Tibial nerve (tissue), 4 donors: Measurements from ENCODE around the gene DOCK1. TPM values are rescaled to one million over a fixed set of nuclear protein-coding genes. Genes with fewer than 3 reads are reported as not detected.

Experiments
- DNase-seq, 2 donors: peaks; one replicate each; pipeline ENCODE4 v3.0.0-alpha.2; 2019; ENCODE audit warnings: low spot score in 2 of 2
- H3K27ac ChIP-seq, 4 donors: fragments of 200-600 bp; sonication (generic) in 3 of 4; one replicate each; pipeline ENCODE4 v1.5.1; 2017 to 2019; ENCODE audit warnings: mild to moderate bottlenecking in 1 of 4
- H3K27me3 ChIP-seq, 2 donors: fragments of 200-600 bp; sonication (generic) in 1 of 2; one replicate each; pipeline versions ENCODE4 v1.5.1 to v1.6.0; 2017 to 2019
- H3K36me3 ChIP-seq, 3 donors: fragments of 200-600 bp; sonication (generic); one replicate each; pipeline ENCODE4 v1.5.1; 2018 to 2019
- H3K4me1 ChIP-seq, 4 donors: fragments of 200-600 bp; sonication (generic) in 3 of 4; one replicate each; pipeline ENCODE4 v1.5.1; 2017 to 2019
- H3K4me3 ChIP-seq, 4 donors: fragments of 200-600 bp; sonication (generic) in 3 of 4; one replicate each; pipeline ENCODE4 v1.5.1; 2017 to 2019; ENCODE audit warnings: mild to moderate bottlenecking in 1 of 4, moderate library complexity in 1 of 4
- H3K9me3 ChIP-seq, 4 donors: fragments of 200-600 bp; sonication (generic) in 3 of 4; one replicate each; pipeline ENCODE4 v1.5.1; 2017 to 2019
- CTCF ChIP-seq, 5 experiments: fragments of 200-600 bp in 3 of 5; fragments of 450-650 bp in 2 of 5; sonication (generic) in 3 of 5; IDR thresholded peaks; one replicate each; pipeline ENCODE4 v1.5.1; 2016 to 2019; ENCODE audit warnings: antibody characterized with exemption in 5 of 5, mild to moderate bottlenecking in 3 of 5, moderate library complexity in 2 of 5
- EP300 ChIP-seq, 2 donors: sonication (generic); formaldehyde crosslinking; IDR thresholded peaks; one replicate each; pipeline ENCODE4 v1.6.1; 2017; ENCODE audit warnings: antibody characterized with exemption in 2 of 2, mild to moderate bottlenecking in 1 of 2
- POLR2A ChIP-seq, 2 donors: fragments of 450-650 bp; IDR thresholded peaks; one replicate each; pipeline ENCODE4 v1.6.1; 2017; ENCODE audit warnings: antibody characterized with exemption in 2 of 2, mild to moderate bottlenecking in 2 of 2, moderate library complexity in 2 of 2
- whole genome bisulfite sequencing, 2 donors: methylation state at CpG; one replicate each; pipeline ENCODE4 v1.1.5; 2018; 5-methylcytosine and 5-hydroxymethylcytosine counted together
- total RNA-seq, 4 donors: library from RNA; depleted of rRNA; stranded (reverse); fragments of >200 nt; gene quantifications; one replicate each; pipeline ENCODE4 v1.1.0, GENCODE V29; 2016

Gene DOCK1
- total RNA-seq, 4 donors from 2014 or later = 57.3 to 76.7 (median 63.7) TPM

DNA sequence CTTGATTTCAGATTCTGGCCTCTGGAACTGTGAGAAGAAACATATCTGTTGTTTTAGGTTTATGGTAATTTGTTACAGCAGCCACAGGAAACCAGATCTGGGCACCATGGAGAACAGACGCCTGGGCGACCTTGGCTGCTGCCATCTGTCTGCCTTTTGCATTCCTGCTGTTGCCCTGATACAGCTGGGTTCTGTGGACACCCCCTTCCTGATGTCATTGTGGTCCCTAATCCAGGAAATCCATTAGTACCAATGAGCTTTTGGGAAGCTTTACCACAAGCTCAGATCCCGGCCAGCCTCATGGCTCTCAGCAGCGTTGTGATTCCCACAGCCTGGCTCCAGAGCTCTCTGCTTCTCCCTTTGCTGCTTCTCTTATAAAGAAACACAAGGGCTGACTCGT, 469.7 kb downstream of the DOCK1 start:
- Histone ChIP-seq H3K4me3 (no peak overlapping the region), H3K4me1 (no peaks in the 10 kb centered on the region), H3K27ac (no peak overlapping the region), H3K27me3 (no peaks in the 10 kb centered on the region), H3K36me3 (peaks cover 0 to 44% (median 0%) of the 10 kb centered on the region in 3 donors), H3K9me3 (no peaks in the 10 kb centered on the region)
- TF ChIP-seq EP300 (IDR thresholded peaks at IDR 0.05) (no peak), POLR2A (IDR thresholded peaks at IDR 0.05) (no peak), CTCF (IDR thresholded peaks at IDR 0.05) (no peak)
- no peak for DNase-seq
- WGBS, 2 donors = 91 to 93% methylated on average over 5 of the region's 5 CpGs

DNA sequence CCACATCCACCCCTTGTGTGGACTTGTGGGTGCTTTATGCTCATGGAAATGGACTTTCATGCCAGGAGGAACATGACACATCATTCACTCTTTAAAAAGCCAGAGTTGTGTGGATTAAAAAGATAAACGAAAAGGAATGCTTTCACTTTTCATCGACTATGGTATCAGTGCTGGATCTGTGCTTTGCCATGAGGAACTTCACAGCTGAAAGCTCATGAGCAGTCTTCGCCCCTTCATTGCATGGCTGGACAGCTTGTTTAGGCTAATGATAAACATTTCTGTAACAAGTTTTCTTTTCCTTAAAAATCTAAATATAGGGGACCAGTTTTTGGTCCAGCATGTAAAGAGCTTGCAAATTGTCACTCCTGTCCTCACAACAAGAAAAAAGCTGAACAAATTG, 470.2 kb downstream of the DOCK1 start:
- Histone ChIP-seq H3K27me3 (no peaks in the 10 kb centered on the region), H3K9me3 (no peaks in the 10 kb centered on the region), H3K36me3 (peaks cover 0 to 44% (median 0%) of the 10 kb centered on the region in 3 donors), H3K4me3 (no peak overlapping the region), H3K27ac (no peak overlapping the region), H3K4me1 (no peaks in the 10 kb centered on the region)
- WGBS, 2 donors = 82 to 92% methylated on average over 3 of the region's 3 CpGs
- TF ChIP-seq EP300 (IDR thresholded peaks at IDR 0.05) = no peak
- no peak for TF ChIP-seq POLR2A (IDR thresholded peaks at IDR 0.05)
- no peak for TF ChIP-seq CTCF (IDR thresholded peaks at IDR 0.05)
- no peak for DNase-seq

GRCh38 chr10:127376071-127376470, 470.8 kb downstream of the DOCK1 start:
- Histone ChIP-seq H3K27me3 (no peaks in the 10 kb centered on the region), H3K27ac (no peak overlapping the region), H3K4me1 (no peaks in the 10 kb centered on the region), H3K36me3 (peaks cover 0 to 45% (median 0%) of the 10 kb centered on the region in 3 donors), H3K4me3 (no peak overlapping the region), H3K9me3 (no peaks in the 10 kb centered on the region)
- TF ChIP-seq EP300 (IDR thresholded peaks at IDR 0.05) (no peak), POLR2A (IDR thresholded peaks at IDR 0.05) (no peak), CTCF (IDR thresholded peaks at IDR 0.05) (no peak)
- DNase-seq = no peak
- WGBS, 2 donors = 83 to 86% methylated on average over 2 of the region's 2 CpGs

- no peaks in the 10 kb centered on the region for H3K4me1 ChIP-seq
- 90 to 91% methylated on average over 5 of the region's 5 CpGs for WGBS, 2 donors
- no peaks in the 10 kb centered on the region for H3K9me3 ChIP-seq
- no peak for TF ChIP-seq EP300 (IDR thresholded peaks at IDR 0.05)
- no peaks in the 10 kb centered on the region for H3K27me3 ChIP-seq
- no peak overlapping the region for H3K27ac ChIP-seq
- no peak overlapping the region for H3K4me3 ChIP-seq
- DNase-seq = no peak
- peaks cover 0 to 51% (median 0%) of the 10 kb centered on the region in 3 donors for H3K36me3 ChIP-seq
Observed at GRCh38 chr10:127378628-127379027, 473.4 kb downstream of the DOCK1 start.

DNA sequence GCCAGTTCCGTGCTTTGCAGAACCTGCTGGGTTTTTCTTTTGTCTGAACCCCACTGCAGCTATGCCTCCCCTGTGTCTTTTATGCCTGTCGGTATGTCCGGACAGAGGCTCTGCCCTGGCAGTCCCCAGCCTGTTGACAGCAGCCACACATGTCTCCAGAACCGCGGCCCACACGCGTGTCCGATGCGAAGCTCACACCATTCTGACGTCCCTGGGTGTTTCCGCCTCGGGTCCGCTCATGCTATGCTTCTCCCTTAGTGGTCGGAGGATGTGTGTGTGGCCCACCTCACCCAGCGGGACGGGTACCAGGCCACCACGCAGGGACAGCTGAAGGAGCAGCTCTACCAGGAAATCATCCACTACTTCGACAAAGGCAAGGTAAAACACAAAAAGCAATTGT, 479.3 kb downstream of the DOCK1 start:
- H3K27me3 ChIP-seq = no peaks in the 10 kb centered on the region
- H3K9me3 ChIP-seq = no peaks in the 10 kb centered on the region
- WGBS, 2 donors = 86 to 87% methylated on average over 18 of the region's 18 CpGs
- no peak overlapping the region for H3K4me3 ChIP-seq
- DNase-seq = no peak
- H3K4me1 ChIP-seq = peaks cover 0 to 6% (median 0%) of the 10 kb centered on the region in 4 donors
- peaks cover 0 to 67% (median 0%) of the 10 kb centered on the region in 3 donors for H3K36me3 ChIP-seq
- H3K27ac ChIP-seq = no peak overlapping the region
- TF ChIP-seq EP300 (IDR thresholded peaks at IDR 0.05) (no peak), POLR2A (IDR thresholded peaks at IDR 0.05) (no peak), CTCF (IDR thresholded peaks at IDR 0.05) (no peak)

GRCh38 chr10:127385066-127385465, 479.8 kb downstream of the DOCK1 start:
- TF ChIP-seq CTCF (IDR thresholded peaks at IDR 0.05) (no peak), EP300 (IDR thresholded peaks at IDR 0.05) (no peak), POLR2A (IDR thresholded peaks at IDR 0.05) (no peak)
- no peak overlapping the region for H3K27ac ChIP-seq
- H3K4me3 ChIP-seq = no peak overlapping the region
- no peaks in the 10 kb centered on the region for H3K9me3 ChIP-seq
- DNase-seq = no peak
- peaks cover 0 to 68% (median 0%) of the 10 kb centered on the region in 3 donors for H3K36me3 ChIP-seq
- WGBS, 2 donors = 68 to 86% methylated on average over 3 of the region's 3 CpGs
- H3K27me3 ChIP-seq = no peaks in the 10 kb centered on the region
- H3K4me1 ChIP-seq = peaks cover 0 to 6% (median 0%) of the 10 kb centered on the region in 4 donors
